ENCODE results near the gene CCDC146.
"Not testable (repeated sequence)": the region's sequence is repeated elsewhere in the genome, so short reads cannot be mapped to it uniquely, and the experiment has no call there.

Gene CCDC146

DNA sequence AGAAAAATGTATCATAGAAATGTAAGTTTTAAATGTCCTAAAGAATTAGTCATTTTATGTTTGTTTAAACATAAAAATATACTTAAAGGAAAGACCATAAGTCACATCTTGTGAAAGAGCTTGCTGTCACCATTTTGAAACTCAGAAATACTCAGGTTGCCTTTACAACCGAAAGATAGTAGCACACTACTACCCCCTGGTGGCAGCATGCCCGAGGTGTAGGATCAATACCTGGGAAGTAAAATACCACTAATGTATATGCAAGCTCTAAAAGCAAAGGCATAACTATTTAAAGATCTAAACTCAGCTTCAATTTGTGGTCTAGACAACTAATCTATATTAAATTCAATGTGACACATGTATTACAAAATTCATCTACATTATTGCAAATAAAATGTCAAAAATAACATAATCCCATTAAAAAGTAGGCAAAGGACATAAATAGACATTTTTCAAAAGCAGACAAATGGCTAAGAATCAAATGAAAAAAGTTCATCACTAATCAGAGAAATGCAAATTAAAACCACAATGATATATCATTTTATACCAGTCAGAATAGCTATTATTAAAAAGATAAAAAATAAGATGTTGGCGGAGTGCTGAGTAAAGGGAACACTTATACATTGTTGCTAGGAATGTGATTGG, 124.9 kb downstream of the CCDC146 start:
- peak; percentile 81 for DNase-seq

DNA sequence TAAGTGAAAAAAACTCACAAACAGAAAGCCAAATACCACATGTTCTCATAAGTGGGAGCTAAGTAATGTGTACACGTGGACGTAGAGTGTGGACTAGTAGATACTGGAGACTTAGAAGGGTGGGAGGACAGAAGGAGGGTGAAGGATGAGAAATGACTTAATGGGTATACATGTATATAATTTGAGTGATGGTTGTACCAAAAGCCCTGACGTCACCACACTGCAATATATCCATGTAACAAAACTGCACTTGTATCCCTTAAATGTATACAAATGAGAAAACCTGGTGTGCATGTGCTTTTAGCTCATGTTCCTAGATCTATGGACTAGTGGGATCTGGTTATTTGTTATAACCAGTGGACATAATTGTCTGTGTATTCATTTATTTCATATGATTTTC, 125.7 kb downstream of the CCDC146 start:
- DNase-seq = no peak

DNA sequence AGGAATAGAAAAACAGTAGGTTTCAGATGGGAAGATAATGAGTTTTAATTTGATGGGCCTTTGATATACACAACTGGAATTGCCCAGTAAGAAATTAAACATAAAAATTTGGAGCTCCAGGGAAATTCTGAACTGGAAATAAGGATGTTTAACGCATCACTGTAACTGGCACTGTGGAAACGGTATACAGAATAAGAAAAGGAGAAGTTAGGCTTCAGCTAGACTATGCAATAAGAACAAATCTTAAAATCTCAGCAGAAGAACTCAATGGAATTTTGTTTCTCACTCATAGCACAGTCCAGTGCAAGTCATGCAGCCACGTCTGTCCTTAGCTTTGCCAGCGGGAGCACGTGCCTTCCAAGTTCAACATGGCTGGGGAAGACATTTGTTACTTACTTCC, 130.1 kb downstream of the CCDC146 start:
- DNase-seq = no peak

DNA sequence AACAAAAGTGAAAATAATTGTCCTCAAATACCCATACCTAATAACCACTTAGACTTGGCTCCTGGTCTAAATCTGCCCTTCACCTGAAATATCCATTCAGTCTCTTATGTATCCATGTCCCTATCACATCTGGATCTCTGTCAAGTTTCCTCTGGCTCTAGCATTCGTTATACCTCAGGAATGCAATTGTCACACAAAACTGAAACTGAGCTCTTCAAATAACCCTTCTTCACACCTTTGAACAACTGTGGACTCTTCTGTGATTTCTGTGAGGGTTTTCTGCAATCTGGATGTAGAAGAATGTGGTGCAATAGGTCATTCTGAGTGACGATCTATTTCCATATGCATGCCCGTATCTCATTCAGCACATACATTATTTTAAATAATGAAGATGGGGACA, 130.7 kb downstream of the CCDC146 start:
- DNase-seq = no peak

DNA sequence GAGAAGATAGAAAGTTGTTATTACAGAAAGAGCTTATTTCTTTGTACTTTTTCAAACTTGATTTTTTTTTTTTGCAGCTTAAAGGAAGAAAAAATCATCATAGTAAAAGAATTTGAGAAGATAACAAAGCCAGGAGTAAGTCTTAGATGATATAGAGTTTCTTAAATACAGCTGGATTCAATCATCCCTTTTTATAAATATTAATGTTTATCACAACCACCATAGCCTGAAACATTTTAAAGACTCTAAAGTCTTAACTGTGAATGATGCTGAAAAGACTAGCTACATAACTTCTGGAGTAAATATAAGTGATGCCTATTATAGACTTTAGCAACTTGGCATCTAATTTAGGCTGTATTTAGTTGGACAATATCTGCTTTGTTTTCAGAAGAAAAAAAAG, 132.0 kb downstream of the CCDC146 start:
- DNase-seq = no peak

DNA sequence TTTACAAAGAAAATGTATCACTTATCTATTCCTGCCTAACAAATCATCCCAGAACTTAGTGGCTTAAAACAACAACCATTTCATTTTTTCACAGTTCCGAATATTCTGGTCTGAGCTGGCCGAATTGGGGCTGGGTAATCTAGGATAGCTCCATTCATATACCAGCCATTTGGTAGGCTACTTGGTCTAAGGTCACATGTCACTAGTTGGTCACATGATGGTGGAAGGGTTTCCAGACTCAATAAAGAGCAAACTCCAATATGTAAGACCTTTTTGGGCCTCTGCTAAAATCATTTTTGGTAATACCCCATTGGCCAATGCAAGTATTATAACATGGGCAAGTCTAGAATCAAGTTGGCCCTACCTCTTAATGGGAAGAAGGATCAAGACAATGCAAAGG, 132.5 kb downstream of the CCDC146 start:
- DNase-seq = no peak

DNA sequence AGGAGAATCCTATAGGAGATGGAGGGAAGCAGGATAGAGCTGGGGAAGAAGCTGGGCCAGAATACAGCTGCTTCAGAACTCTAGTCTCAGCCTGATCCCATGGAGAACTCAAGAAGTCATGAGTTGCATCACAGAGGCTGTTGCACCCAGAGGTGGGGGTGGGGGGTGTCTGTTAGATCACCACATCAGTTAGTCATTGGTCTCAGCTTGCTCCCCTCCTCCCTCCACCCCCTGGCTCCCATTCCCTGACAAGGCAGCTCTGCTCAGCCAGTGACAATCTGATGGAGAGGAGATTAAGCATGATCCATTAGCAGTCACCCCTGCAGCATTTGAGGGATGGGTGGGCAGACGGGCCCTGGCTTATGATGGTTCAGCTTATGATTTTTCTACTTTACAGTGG, 135.6 kb downstream of the CCDC146 start:
- no peak for DNase-seq

DNA sequence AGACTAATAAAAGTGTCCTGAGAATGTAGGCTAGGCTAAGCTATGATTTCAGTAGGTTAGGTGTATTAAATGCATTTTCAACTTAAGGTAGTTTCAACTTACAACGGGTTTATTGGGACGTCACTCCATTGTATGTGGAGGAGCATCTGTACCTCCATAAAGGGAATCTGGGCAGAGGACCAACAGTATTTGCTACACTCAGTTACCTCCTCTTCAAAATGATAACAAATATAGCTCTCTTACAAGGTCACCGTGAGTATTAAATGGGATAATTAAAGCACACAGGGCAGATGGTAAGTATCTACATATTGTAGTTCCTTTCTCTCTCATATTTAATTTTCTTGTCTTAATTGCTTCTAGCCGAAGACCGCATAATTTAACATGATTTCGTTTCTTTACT, 136.2 kb downstream of the CCDC146 start:
- DNase-seq = no peak

DNA sequence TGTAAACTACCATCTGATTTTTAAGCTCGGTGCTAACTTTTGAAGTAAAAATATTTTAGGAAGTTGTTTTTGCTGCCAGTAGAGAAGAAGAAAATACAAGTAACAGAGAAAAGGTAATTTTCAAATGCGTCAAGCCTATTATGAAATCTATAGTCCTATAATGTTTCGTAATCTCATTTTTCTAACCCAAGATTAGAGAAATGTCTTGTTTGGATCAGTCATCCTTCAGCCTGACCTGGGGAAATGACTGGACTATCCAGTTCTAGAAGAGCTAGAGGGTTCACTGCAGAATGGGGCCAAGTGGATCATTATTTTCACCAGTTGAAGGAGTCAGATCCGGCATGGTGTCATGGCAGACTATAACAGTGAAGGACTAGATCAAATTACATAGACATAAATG, 139.9 kb downstream of the CCDC146 start:
- no peak for DNase-seq

DNA sequence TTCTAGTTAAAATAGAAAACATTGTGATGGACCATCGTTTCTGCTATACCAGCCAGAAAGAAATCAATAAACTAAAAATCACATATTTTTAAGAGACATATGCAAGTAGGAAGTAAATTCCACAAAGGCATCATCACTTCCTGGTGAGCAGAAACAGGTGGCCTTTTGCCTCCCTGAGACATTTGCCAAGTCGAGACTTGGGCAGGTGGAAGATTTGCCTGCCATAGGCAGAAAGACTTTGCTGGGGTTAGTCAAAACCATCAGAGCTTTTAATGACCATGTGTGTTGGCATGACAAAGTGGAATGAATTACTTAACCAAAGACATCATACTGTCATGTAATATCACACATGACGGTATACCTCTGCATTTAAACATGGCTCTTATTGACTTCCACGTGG, 143.3 kb downstream of the CCDC146 start:
- no peak for DNase-seq

DNA sequence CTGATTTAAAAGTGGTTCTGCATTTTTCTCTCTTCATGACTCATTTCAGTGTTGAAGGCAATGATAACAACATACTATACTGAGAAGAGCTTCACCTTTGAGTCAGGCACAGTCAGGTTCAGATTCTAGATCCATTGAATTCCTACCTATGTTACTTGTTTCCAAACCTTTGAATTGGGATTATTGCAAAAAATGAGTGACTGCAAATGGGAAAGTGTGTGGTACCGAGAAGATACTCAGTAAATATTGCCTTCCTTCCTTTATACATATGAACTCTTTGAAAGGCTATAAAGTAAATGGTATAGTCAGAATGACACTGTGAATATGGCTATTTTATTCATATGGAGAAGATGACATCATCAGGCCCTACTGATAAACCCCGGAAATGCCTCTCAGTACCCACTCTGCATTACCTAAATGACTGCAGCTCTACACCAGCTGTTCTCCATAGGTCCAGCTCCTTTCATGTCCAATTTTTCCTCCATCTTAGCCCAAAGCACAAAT, 143.9 kb downstream of the CCDC146 start:
- no peak for DNase-seq

DNA sequence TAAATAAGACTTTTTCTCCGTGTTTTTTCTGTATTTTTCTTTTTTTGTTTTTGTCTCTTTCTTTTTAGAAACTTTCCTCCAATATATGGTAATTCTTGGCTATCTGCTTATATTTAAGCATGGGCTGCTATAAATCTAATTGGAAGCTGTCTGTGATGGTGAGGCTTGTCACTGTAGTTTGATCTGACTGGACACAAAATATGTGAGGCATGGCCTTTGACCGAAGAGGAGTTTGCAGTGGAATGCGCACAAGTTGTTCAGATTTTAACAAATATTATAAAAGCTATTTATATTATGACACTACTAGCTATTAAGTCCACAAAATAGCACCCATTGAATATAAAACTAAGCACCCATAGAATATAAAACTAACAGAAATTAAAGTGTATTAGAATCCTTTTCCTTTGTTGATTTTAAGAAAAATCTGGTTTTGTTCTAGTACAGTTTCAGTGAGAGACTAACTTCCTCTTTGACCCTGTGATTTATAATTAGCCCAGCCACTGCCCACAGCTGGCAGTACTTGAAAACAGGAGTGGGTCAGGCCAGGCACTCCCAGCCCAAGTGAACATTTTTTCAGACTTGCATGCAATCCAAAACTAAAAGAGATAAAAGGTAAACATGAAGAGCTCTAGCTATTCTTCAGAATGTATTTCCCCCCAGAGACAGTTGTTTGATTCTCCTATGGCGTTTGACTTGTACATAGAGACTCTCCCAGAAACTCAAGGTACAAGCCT, 147.1 kb downstream of the CCDC146 start:
- DNase-seq = no peak

DNA sequence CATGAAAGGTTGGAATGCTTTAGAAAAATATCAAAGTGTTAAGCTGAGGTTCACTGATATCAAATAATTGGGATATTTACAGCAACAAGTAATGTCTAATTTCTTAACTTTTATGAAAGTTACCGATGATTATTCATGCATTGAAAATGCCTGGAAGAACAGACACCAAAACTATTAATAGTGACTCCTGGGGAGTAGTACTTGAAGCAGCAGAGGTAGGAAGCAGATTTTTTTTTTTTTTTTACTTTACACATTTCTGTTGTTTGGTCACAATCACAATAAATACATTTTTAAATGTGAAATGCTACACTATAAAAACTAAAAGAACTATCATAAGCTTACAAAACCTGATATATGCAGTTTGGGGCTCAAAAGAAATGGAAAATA, 147.7 kb downstream of the CCDC146 start:
- no peak for DNase-seq

DNA sequence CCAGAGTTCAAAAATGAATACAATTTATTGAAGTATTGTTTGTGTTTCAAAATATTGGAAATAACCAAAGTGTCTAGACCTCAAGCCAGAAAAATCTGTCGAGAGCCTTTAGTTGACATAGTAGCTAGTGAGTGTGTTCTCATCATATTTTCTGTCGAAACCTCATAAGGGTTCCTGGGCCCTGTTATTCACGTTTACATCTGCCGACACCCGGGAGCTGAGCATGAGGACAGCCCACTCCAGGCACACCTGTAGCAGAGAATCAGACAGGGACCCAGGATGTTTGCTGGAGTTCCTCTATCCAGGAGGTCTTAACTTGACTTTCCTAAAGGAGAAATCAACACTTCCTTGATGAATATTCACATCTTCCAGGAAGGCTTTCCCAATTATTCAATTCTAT, 149.4 kb downstream of the CCDC146 start:
- no peak for DNase-seq

DNA sequence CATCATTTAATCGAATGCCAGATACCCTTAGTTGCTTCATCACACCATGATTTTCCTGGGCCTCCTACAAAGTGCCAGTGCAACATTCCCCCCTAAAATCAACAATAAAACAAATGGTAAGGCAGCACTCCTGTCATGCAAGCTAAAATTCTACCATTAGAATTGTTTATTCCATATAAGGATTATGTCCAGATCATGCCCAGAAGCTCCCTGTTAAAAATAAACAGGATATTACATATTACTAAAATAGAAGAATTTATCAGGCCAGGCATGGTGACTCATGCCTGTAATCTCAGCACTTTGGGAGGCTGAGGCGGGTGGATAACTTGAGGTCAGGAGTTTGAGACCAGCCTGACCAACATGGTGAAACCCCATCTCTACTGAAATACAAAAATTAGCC, 153.2 kb downstream of the CCDC146 start:
- not testable (repeated sequence) for DNase-seq

DNA sequence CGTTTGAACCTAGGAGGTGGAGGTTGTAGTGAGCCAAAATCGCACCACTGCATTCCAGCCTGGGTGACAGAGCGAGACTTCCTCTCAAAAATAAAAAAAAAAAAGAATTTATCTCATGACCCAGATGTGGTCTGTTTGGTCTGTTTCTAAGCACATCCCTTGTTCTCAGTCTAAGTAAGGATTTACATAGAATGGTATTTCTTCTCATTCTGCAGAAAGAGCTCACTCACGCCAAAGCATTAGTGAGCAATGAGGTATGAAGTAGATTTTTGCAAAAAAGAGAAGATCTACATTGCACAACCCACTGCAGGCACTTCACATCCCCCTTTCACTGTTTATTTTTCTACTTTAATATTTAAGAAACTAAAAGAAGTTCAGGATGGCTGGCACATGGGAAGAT, 153.7 kb downstream of the CCDC146 start:
- no peak for DNase-seq

DNA sequence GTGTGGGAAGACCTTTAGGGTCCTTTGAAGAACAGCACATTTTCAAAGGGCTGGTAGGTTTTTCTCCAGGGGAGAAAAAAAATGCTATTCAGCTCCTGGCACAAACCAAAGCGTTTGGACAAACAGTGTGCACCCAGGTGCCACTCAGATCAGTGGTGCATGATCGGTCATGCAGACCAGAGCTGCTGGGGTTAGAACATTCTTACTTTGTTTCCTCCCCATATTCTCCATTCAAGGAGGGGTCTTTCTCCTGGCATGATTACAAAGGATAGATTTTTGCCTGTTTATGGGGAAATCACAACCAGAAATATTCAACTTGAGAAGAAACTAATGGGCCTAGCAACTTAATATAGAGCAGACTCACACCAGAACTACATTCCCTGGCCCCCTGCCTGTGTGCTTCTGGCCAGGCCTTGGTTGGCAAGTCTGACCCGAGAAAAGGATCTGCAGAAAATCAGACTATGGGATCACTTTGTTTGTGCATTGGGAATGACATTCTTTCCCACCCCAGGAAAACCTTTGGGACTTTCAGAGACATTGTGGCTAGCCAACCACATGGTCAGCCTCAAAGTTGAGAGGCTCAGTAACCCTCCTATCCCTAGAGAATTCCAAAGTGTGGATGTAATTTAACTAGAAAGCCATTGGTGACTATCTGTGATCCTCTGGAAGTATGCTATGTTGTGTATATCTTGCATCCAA, 159.5 kb downstream of the CCDC146 start:
- no peak for DNase-seq

DNA sequence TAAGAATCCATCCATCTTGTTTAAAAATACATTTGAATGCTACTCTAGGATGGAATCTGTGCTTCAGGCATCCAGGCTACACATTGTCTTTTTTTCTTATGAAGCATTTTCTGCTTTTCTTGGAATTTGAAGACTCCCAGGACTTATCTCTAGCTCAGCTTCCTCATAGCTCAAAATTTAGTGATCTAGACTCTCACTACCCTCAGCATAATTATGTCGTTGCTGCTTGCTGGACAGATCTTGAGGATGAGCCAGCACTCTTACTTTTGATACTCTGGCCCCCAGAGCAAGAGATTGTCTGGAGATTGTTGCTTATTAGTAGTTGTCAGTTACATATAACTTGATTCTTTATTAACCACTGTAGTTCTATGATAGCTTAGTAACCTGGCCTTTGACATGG, 160.5 kb downstream of the CCDC146 start:
- DNase-seq = no peak

DNA sequence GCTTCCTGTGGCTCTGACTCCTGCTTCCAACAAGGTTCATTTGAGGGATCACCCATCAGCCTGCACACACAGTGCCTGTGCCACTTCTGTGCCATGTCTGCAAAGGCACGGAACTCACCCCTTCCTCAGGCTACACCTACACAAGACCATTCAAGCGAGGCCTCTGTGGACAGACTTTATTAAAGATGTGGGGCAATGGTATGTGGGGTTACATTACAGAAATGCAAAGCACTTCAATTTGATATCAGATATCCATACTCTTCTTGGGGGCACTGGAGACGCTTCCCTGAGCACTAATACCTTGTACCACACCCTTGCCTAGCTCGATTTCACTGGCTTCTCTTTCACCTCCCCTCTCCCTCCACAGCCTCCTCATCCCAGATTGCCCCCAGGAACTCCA, 161.6 kb downstream of the CCDC146 start:
- no peak for DNase-seq

DNA sequence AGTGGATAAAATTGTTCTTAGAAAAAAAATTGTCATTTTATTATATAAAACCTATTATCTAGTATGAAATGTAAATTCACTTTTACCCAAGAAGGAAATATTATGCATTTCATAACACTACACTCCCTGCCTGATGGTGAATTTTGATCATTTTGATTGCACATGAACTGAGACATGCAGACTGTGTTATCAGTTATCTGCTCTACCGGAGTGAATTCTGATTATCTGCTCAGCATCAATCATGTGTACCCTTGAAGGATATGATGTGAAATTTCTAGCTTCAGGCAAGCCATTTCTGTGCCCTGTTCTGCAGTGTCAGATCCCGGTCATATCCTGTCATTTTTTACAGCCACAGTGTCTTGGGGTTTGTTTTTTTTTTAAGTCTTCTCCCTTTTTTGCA, 162.2 kb downstream of the CCDC146 start:
- DNase-seq = peak; percentile 19

DNA sequence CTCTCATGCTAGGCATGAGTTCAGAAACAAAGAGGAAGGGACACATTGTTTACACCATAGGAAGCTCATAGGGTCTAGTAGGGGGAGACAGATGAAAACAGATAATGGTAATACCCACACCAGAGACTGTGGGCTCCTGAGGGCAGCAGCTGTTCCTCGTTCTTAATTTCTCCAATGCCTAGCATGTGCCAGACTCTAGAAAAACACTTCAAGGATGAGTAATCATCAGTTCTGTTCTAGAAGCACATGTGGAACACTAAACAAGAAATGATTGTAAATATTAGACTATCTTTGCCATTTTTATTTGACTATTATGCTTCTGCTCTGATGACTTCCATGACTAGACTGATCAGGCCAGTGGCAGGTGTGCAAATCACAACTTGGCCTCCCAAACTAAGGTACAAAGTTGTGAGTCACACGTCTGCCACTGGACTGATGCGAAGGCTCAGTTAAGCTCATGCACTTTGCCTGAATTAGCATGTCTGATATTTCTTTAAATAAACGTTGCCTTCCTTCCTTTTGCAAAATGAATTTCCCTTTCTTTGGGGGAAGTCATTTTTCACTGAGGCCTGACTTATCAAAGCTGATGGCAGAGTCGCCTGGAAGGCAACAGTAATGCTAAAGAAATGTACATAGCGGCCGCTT, 166.4 kb downstream of the CCDC146 start:
- DNase-seq = no peak

DNA sequence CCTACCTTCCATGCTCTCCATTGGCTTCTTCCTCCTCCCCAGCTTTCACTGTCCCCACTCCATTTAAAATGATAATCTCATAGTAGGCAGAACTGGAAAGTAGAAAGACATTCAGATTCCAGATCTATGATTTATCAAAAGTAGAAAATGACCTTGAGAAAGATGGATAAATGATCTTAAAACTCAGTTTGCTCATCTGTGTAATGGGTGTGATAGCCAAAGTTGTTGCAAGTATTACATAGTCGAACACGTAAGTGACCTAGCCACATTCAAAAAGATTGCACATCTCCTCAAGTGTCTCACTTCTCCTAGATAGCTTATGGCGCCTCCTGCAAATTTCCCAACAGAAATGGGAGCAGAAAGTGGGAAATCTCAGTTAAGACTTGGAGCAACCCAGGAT, 167.0 kb downstream of the CCDC146 start:
- no peak for DNase-seq

DNA sequence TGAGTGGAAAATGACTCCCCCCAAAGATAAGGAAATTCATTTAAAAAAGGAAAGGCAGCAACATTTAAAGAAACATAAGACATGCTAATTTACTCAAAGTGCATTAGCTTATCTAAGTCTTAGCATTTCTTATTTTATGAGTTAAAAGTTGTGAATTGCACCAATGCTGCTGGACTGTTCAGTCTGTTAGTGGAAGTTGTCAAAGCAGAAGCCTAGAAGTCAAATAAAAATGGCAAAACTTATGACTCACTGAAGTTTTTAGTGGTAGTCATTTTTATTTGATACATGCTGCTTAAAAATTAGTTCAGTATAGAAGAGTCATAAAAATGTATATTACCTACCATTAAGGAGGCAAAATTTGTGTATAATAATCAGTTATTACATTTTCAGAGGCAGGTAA, 168.0 kb downstream of the CCDC146 start:
- DNase-seq = no peak

DNA sequence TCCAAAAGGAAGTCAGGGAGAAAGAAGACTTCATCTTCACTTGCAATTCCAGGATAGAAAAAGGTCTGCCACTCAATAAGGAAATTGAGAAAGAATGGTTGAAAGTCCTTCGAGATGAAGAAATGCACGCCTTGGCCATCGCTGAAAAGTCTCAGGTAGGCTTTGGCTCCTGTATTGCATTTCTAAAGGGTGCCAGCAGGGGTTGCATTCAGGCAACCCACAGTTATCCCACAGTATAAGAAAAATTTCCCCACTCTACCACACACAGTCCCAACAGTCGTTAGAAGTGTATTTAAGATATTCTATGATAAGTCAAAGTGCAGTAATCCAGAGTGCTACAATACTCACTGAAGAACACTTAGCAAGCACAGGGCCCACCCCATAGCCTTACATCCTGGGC, 170.6 kb downstream of the CCDC146 start:
- no peak for DNase-seq

Measured in eye (tissue), 1 donor.